H1 (cell line): Measurements from ENCODE around the gene NHS.

Experiments used
- CBX5 ChIP-seq: fragments of 300-800, 300-1000 bp; sonication (generic); IDR thresholded peaks from 2 replicates; pipeline ENCODE4 v1.7.1; 2016; ENCODE audit warnings: antibody characterized with exemption, low read length, low read depth
- CBX8 ChIP-seq: fragments of 300-800, 300-1000 bp; sonication (generic); IDR thresholded peaks from 2 replicates; pipeline ENCODE4 v1.7.1; 2016; ENCODE audit warnings: low read depth, low read length, borderline replicate concordance
- EZH2 ChIP-seq: fragments of 200-600 bp; sonication (generic); IDR thresholded peaks from 2 replicates; pipeline ENCODE4 v1.7.1; 2012; ENCODE audit warnings: low read depth, mild to moderate bottlenecking, moderate library complexity, low read length, inconsistent platforms; ENCODE audit not compliant: severe bottlenecking
- GTF2F1 ChIP-seq: IDR thresholded peaks from 2 replicates; pipeline ENCODE4 v1.6.1; 2012; ENCODE audit warnings: low read depth, low read length, improper control_type of control experiment, borderline replicate concordance
- JUN ChIP-seq: IDR thresholded peaks from 2 replicates; pipeline ENCODE4 v1.6.1; 2011; ENCODE audit warnings: low read depth, mild to moderate bottlenecking, improper control_type of control experiment, low read length
- MAFK ChIP-seq: IDR thresholded peaks from 2 replicates; pipeline ENCODE4 v1.6.1; 2012; ENCODE audit warnings: low read depth, mild to moderate bottlenecking, improper control_type of control experiment, low read length
- POLR2AphosphoS5 ChIP-seq: IDR thresholded peaks from 2 replicates; pipeline ENCODE4 v1.6.1; 2011; ENCODE audit warnings: low read depth, low read length
- RAD21 ChIP-seq, 2 experiments: IDR thresholded peaks in 1 of 2; conservative IDR thresholded peaks in 1 of 2; 2 replicates each; pipeline ENCODE4 v1.6.1; 2011; ENCODE audit warnings: low read depth in 2 of 2, low read length in 2 of 2, improper control_type of control experiment in 1 of 2, inconsistent platforms in 1 of 2, mild to moderate bottlenecking in 1 of 2, moderate library complexity in 1 of 2

- no peak for TF ChIP-seq RAD21 (IDR thresholded peaks at IDR 0.05 in 1 of 2, conservative IDR thresholded peaks at IDR 0.05 in 1 of 2; ENCODE audit: low read depth in 2 of 2, low read length in 2 of 2)
- TF ChIP-seq CBX5 = no peak
- no peak for TF ChIP-seq JUN
- no peak for TF ChIP-seq CBX8
- TF ChIP-seq POLR2AphosphoS5 = no peak
- no peak for TF ChIP-seq EZH2
- TF ChIP-seq GTF2F1 = no peak
- TF ChIP-seq MAFK = no peak
Measured at GRCh38 chrX:17613979-17614588, 239.1 kb downstream of the NHS start.
